GM19023 (cell line): Measurements from ENCODE around the gene C15orf40.
A peak's percentile ranks its signal among the peaks of the same experiment; 100 is the strongest.
"Not testable (repeated sequence)": the region's sequence is repeated elsewhere in the genome, so short reads cannot be mapped to it uniquely, and the experiment has no call there.

Source experiments
- ATAC-seq: cut with Tn5 transposase; IDR thresholded peaks from one replicate; pipeline ENCODE4 v1.9.1; 2021; ENCODE audit warnings: mild to moderate bottlenecking, moderate library complexity; ENCODE audit not compliant: unreplicated experiment

C15orf40 gene

GRCh38 chr15:83011271-83012075 lies at the start of gene C15orf40:
TSS of gene C15orf40 (minus strand) at chr15:83011639. CDS start at chr15:83011607, 32 bp downstream.
- peak; percentile 87 for ATAC-seq

GRCh38 chr15:83057696-83058376 lies 46.4 kb upstream of the C15orf40 start:
- no peak for ATAC-seq

- no peak for ATAC-seq
Observed at GRCh38 chr15:83057002-83057401, 45.6 kb upstream of the C15orf40 start.

GRCh38 chr15:83053151-83053550 lies 41.7 kb upstream of the C15orf40 start:
- ATAC-seq, result no peak

GRCh38 chr15:83046558-83047127 lies 35.2 kb upstream of the C15orf40 start:
- no peak for ATAC-seq

- no peak for ATAC-seq
Observed at GRCh38 chr15:83044156-83044555, 32.7 kb upstream of the C15orf40 start.

GRCh38 chr15:83039206-83039605 lies 27.8 kb upstream of the C15orf40 start:
- ATAC-seq, result no peak

GRCh38 chr15:83036253-83036652 lies 24.8 kb upstream of the C15orf40 start:
- no peak for ATAC-seq

GRCh38 chr15:83031234-83031633 lies 19.8 kb upstream of the C15orf40 start:
- ATAC-seq, result not testable (repeated sequence)

- no peak for ATAC-seq
Observed at GRCh38 chr15:83030021-83030420, 18.6 kb upstream of the C15orf40 start.

GRCh38 chr15:83018436-83018835 lies 7.0 kb upstream of the C15orf40 start:
- no peak for ATAC-seq

- no peak for ATAC-seq
Observed at GRCh38 chr15:83016906-83017305, 5.5 kb upstream of the C15orf40 start.

GRCh38 chr15:83015361-83015760 lies 3.9 kb upstream of the C15orf40 start:
- no peak for ATAC-seq

- ATAC-seq, result no peak
Observed at GRCh38 chr15:83014205-83014653, 2.8 kb upstream of the C15orf40 start.

GRCh38 chr15:83012636-83013035 lies 1.2 kb upstream of the C15orf40 start:
- no peak for ATAC-seq

- ATAC-seq, result no peak
Observed at GRCh38 chr15:83012076-83012426, 612 bp upstream of the C15orf40 start.

GRCh38 chr15:83010709-83011270 lies 649 bp downstream of the C15orf40 start:
- peak; percentile 67 for ATAC-seq

GRCh38 chr15:83000672-83001031 lies 10.8 kb downstream of the C15orf40 start:
- not testable (repeated sequence) for ATAC-seq

GRCh38 chr15:82999905-83000671 lies 11.4 kb downstream of the C15orf40 start:
- peak; percentile 66 for ATAC-seq

GRCh38 chr15:82999426-82999825 lies 12.0 kb downstream of the C15orf40 start:
- ATAC-seq, result no peak

GRCh38 chr15:82995938-82996337 lies 15.5 kb downstream of the C15orf40 start:
- no peak for ATAC-seq
